ENCODE data around the gene IQCN. TPM values are rescaled to one million over a fixed set of nuclear protein-coding genes. Genes with fewer than 3 reads are reported as not detected.

IQCN gene
- total RNA-seq, 2 experiments from 2014 or later: 0.38 to 1.1 TPM

DNA sequence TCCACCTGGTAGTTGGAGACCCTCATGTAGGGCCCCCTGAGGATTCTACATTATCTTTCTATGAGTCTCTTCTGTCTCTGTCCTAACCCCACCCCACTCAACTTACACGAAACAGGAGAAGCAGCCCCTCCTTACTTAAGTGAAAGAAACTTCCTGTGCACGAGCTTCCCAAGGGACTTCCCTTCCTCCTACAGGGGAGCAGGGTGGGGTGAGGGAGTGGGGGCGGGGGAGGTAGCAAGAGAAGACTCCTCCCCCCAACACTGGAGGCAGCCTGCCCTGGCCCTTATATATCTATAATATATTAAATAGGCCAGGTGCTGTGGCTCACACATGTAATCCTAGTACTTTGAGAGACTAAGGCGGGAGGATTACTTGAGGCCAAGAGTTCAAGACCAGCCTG lies 42.5 kb downstream of the IQCN start:
- Histone ChIP-seq H3K4me2 (ENCODE audit: low read length) (peak overlapping the region; percentile 64), H3K9me3 (ENCODE audit: low read length) (no peaks in the 10 kb centered on the region), H3K4me1 (ENCODE audit: insufficient read depth, low read length, poor library complexity, severe bottlenecking) (peaks cover 45% of the 10 kb centered on the region), H3K9me2 (ENCODE audit: insufficient read depth, low read length) (no peaks in the 10 kb centered on the region), H3K27ac (ENCODE audit: low read depth, low read length, poor library complexity, severe bottlenecking) (peak overlapping the region; percentile 19), H3K36me3 (ENCODE audit: insufficient read depth, low read length) (no peaks in the 10 kb centered on the region), H3K4me3 (ENCODE audit: low read depth, low read length, poor library complexity, severe bottlenecking) (peak overlapping the region; percentile 39), H2AFZ (ENCODE audit: low read length) (0 out of 2 replicates have a peak overlapping the region, but pooled peaks have one; percentile 6), H4K20me1 (ENCODE audit: insufficient read depth, low read length) (no peaks in the 10 kb centered on the region), H3K79me2 (ENCODE audit: insufficient read depth, low read depth, low read length) (no peaks in the 10 kb centered on the region)
- DNase-seq (ENCODE audit: low spot score): peak; percentile 84
- TF ChIP-seq EZH2phosphoT487 (IDR thresholded peaks at IDR 0.05; ENCODE audit: borderline replicate concordance, low read depth, low read length): no peak
- TF ChIP-seq, protein P1, sequence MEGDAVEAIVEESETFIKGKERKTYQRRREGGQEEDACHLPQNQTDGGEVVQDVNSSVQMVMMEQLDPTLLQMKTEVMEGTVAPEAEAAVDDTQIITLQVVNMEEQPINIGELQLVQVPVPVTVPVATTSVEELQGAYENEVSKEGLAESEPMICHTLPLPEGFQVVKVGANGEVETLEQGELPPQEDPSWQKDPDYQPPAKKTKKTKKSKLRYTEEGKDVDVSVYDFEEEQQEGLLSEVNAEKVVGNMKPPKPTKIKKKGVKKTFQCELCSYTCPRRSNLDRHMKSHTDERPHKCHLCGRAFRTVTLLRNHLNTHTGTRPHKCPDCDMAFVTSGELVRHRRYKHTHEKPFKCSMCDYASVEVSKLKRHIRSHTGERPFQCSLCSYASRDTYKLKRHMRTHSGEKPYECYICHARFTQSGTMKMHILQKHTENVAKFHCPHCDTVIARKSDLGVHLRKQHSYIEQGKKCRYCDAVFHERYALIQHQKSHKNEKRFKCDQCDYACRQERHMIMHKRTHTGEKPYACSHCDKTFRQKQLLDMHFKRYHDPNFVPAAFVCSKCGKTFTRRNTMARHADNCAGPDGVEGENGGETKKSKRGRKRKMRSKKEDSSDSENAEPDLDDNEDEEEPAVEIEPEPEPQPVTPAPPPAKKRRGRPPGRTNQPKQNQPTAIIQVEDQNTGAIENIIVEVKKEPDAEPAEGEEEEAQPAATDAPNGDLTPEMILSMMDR (conservative IDR thresholded peaks at IDR 0.05; ENCODE audit: low read length): no peak
- BruUV-seq (replicated peaks): no TSS peak
- intact Hi-C loops (cut with micrococcal nuclease; ENCODE audit: unreplicated experiment): no loop called here
- POLR2A ChIA-PET: no interaction called here
- CTCF ChIA-PET (ENCODE audit: unreplicated experiment): interaction anchor here (0.6 to 0.8 kb wide), 4 partner anchors 21 to 156 kb away, joined by 3 to 4 read pairs (median 3); no protein-coding TSS in a partner anchor

DNA sequence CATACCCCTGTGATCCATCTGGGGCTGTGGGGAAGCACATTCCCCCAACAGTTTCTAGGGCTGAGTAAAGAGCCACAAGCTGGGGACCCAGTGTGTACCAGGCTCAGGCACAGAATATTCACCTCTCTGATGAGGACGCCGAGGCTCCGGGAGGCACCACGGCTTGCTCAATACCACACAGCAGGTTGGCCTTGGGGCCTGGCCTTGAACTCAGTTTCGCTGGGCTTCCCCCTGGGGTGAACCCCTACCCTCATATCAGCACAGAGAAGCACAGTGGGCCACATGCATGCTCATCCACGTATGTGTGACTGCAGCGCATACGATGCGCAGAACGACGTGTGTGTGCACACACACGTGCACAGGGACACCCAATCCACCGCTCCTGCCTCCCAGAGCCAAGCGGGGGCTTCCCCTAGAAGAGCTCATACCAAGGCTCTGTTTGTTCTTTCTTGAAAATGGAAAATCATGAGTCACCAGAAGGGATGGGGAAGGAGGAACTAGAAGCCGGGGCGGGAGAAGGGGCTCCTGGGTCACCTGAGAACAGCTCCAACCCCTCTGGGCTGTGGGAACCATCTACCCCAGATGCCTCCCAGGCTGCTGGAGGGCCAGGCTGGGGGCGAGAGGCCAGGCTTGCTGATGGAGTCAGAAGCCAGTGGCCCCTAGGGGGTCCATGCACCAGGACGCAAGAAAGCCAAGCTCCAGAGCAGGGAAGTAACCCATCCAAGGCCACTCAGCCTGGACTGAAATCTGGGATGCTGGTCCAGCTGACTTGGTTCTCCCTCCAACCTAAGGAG lies 43.1 kb downstream of the IQCN start:
- Histone ChIP-seq H3K9me3 (ENCODE audit: low read length) (no peaks in the 10 kb centered on the region), H3K4me1 (ENCODE audit: insufficient read depth, low read length, poor library complexity, severe bottlenecking) (peaks cover 49% of the 10 kb centered on the region), H2AFZ (ENCODE audit: low read length) (no peak overlapping the region), H3K4me2 (ENCODE audit: low read length) (peak overlapping the region; percentile 64), H4K20me1 (ENCODE audit: insufficient read depth, low read length) (no peaks in the 10 kb centered on the region), H3K36me3 (ENCODE audit: insufficient read depth, low read length) (no peaks in the 10 kb centered on the region), H3K9me2 (ENCODE audit: insufficient read depth, low read length) (no peaks in the 10 kb centered on the region), H3K4me3 (ENCODE audit: low read depth, low read length, poor library complexity, severe bottlenecking) (peak overlapping the region; percentile 39), H3K79me2 (ENCODE audit: insufficient read depth, low read depth, low read length) (no peaks in the 10 kb centered on the region), H3K27ac (ENCODE audit: low read depth, low read length, poor library complexity, severe bottlenecking) (peak overlapping the region; percentile 19)
- intact Hi-C loops (cut with micrococcal nuclease; ENCODE audit: unreplicated experiment): no loop called here
- no peak for TF ChIP-seq EZH2phosphoT487 (IDR thresholded peaks at IDR 0.05; ENCODE audit: borderline replicate concordance, low read depth, low read length)
- TF ChIP-seq, protein P1 (conservative IDR thresholded peaks at IDR 0.05; ENCODE audit: low read length): no peak
- BruUV-seq (replicated peaks): no TSS peak
- ChIA-PET CTCF (ENCODE audit: unreplicated experiment) (interaction anchor here (0.5 to 0.8 kb wide), 4 partner anchors 20 to 157 kb away, joined by 3 to 5 read pairs (median 4); no protein-coding TSS in a partner anchor), POLR2A (no interaction called here)
- DNase-seq (ENCODE audit: low spot score): no peak

DNA sequence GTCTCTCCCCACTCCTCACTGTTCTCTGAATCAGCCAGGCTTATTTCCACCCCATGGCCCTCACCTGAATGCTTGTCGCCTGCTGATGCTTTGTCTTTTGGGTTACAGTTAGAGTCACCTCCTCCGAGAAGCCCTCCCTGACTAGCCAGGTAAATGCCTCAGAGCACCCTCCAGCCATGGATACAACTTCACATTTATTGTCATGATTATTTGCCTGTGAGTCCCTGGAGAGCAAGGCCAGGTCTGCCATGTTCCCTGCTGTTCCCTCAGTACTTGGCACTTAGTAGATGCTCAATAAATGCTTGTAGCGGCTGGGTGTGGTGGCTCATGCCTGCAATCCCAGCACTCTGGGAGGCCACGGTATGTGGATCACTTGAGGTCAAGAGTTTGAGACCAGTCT lies 44.3 kb downstream of the IQCN start:
- H3K27ac ChIP-seq (ENCODE audit: low read depth, low read length, poor library complexity, severe bottlenecking): no peak overlapping the region
- POLR2A ChIA-PET: no interaction called here
- H2AFZ ChIP-seq (ENCODE audit: low read length): no peak overlapping the region
- DNase-seq (ENCODE audit: low spot score): no peak
- H4K20me1 ChIP-seq (ENCODE audit: insufficient read depth, low read length): no peaks in the 10 kb centered on the region
- peaks cover 60% of the 10 kb centered on the region for H3K4me1 ChIP-seq (ENCODE audit: insufficient read depth, low read length, poor library complexity, severe bottlenecking)
- no peak overlapping the region for H3K4me3 ChIP-seq (ENCODE audit: low read depth, low read length, poor library complexity, severe bottlenecking)
- CTCF ChIA-PET (ENCODE audit: unreplicated experiment): no interaction called here
- TF ChIP-seq, protein P1 (conservative IDR thresholded peaks at IDR 0.05; ENCODE audit: low read length): no peak
- no peak for TF ChIP-seq EZH2phosphoT487 (IDR thresholded peaks at IDR 0.05; ENCODE audit: borderline replicate concordance, low read depth, low read length)
- no TSS peak for BruUV-seq (replicated peaks)
- no peaks in the 10 kb centered on the region for H3K9me3 ChIP-seq (ENCODE audit: low read length)
- H3K36me3 ChIP-seq (ENCODE audit: insufficient read depth, low read length): no peaks in the 10 kb centered on the region
- H3K4me2 ChIP-seq (ENCODE audit: low read length): no peak overlapping the region
- H3K9me2 ChIP-seq (ENCODE audit: insufficient read depth, low read length): no peaks in the 10 kb centered on the region
- no peaks in the 10 kb centered on the region for H3K79me2 ChIP-seq (ENCODE audit: insufficient read depth, low read depth, low read length)
- intact Hi-C loops (cut with micrococcal nuclease; ENCODE audit: unreplicated experiment): loop anchor here (2.0 kb wide), 1 partner anchor 21 kb away; no protein-coding TSS in a partner anchor
